Measurements from ENCODE around the gene ENDOV.

Gene ENDOV

GRCh38 chr17:80468242-80468641, 53.3 kb downstream of the ENDOV start:
- DNase-seq (ENCODE audit: low read depth) = no peak

- no peak for DNase-seq (ENCODE audit: low read depth)
Measured at GRCh38 chr17:80468781-80469493, 54.0 kb downstream of the ENDOV start.

GRCh38 chr17:80469667-80470066, 54.7 kb downstream of the ENDOV start:
- no peak for DNase-seq (ENCODE audit: low read depth)

GRCh38 chr17:80470603-80471002, 55.6 kb downstream of the ENDOV start:
- no peak for DNase-seq (ENCODE audit: low read depth)

- DNase-seq (ENCODE audit: low read depth) = no peak
Measured at GRCh38 chr17:80471922-80472321, 57.0 kb downstream of the ENDOV start.

GRCh38 chr17:80472996-80473395, 58.0 kb downstream of the ENDOV start:
- DNase-seq (ENCODE audit: low read depth) = no peak

- DNase-seq (ENCODE audit: low read depth) = no peak
Measured at GRCh38 chr17:80473701-80474100, 58.7 kb downstream of the ENDOV start.

GRCh38 chr17:80474231-80474960, 59.4 kb downstream of the ENDOV start:
- no peak for DNase-seq (ENCODE audit: low read depth)

- no peak for DNase-seq (ENCODE audit: low read depth)
Measured at GRCh38 chr17:80474961-80475909, 60.3 kb downstream of the ENDOV start.

- no peak for DNase-seq (ENCODE audit: low read depth)
Measured at GRCh38 chr17:80475910-80476876, 61.2 kb downstream of the ENDOV start, which contains the start of gene NPTX1. Gene NPTX1, minus strand, starts transcription at chr17:80476607. Its CDS starts 161 bp downstream, at chr17:80476446.

GRCh38 chr17:80476877-80477646, 62.1 kb downstream of the ENDOV start:
- DNase-seq (ENCODE audit: low read depth) = no peak

GRCh38 chr17:80477647-80478478, 62.9 kb downstream of the ENDOV start:
- DNase-seq (ENCODE audit: low read depth) = no peak

GRCh38 chr17:80478487-80479245, 63.7 kb downstream of the ENDOV start:
- no peak for DNase-seq (ENCODE audit: low read depth)

- DNase-seq (ENCODE audit: low read depth) = no peak
Measured at GRCh38 chr17:80479246-80479566, 64.2 kb downstream of the ENDOV start.

- no peak for DNase-seq (ENCODE audit: low read depth)
Measured at GRCh38 chr17:80480248-80480647, 65.3 kb downstream of the ENDOV start.

GRCh38 chr17:80481284-80482057, 66.5 kb downstream of the ENDOV start:
- no peak for DNase-seq (ENCODE audit: low read depth)

GRCh38 chr17:80482058-80482318, 67.0 kb downstream of the ENDOV start:
- DNase-seq (ENCODE audit: low read depth) = no peak

GRCh38 chr17:80482555-80483308, 67.8 kb downstream of the ENDOV start:
- no peak for DNase-seq (ENCODE audit: low read depth)
